HCT116 (cell line): ENCODE data around the gene SPRR2E. TPM values are rescaled to one million over a fixed set of nuclear protein-coding genes. Genes with fewer than 3 reads are reported as not detected.

Experiments used
- ATAC-seq: fragments of 200-7000 bp; cut with Tn5 transposase; 2 replicates; pipeline ENCODE4 v1.9.1; 2020; ENCODE audit warnings: mild to moderate bottlenecking, moderate library complexity
- BruUV-seq: library from RNA; stranded (reverse); fragments of 400-500 nt; replicated peaks from 2 replicates; lab custom pipeline; 2021; lab: Mats Ljungman, UMichigan
- CTCF ChIA-PET: fragments of 300-600 bp; sonication (Branson Sonifier 250); formaldehyde crosslinking; loops from one replicate; lab custom pipeline; 2021; ENCODE audit warnings: antibody characterized with exemption; lab: Charles Lee
- POLR2A ChIA-PET: fragments of 300-600, 350-600 bp; sonication (Branson Sonifier 250); formaldehyde crosslinking; loops from one replicate; lab custom pipeline; 2021; ENCODE audit warnings: antibody characterized with exemption; lab: Charles Lee
- RAD21 ChIA-PET, 2 experiments: fragments of 300-600 bp; sonication (Branson Sonifier 250); formaldehyde crosslinking; loops; one replicate each; lab custom pipeline; 2023; ENCODE audit warnings: low total read pairs in 2 of 2; ENCODE audit not compliant: uncharacterized antibody in 2 of 2, unreplicated experiment in 2 of 2, low non-redundant PET in 1 of 2; lab: Charles Lee
- DNase-seq: peaks from one replicate; pipeline ENCODE4 v3.0.0-alpha.2; 2010; ENCODE audit warnings: low read depth, low spot score
- H2AFZ ChIP-seq: fragments of 200-600 bp; shearing (Covaris generic), sonication (generic); 2 replicates; pipeline ENCODE4 v1.6.1; 2017; ENCODE audit warnings: low read depth, mixed run types, mixed read lengths, antibody characterized with exemption, low read length; ENCODE audit not compliant: poor library complexity, severe bottlenecking
- H3K27ac ChIP-seq: 2 replicates; pipeline ENCODE4 v1.5.1; 2012; ENCODE audit warnings: low read depth, low read length
- H3K27me3 ChIP-seq: fragments of 200-600 bp; sonication (generic); 2 replicates; pipeline ENCODE4 v1.6.1; 2016; ENCODE audit warnings: mixed run types, low read length, mixed read lengths; ENCODE audit not compliant: insufficient read depth
- H3K36me3 ChIP-seq, 2 experiments: fragments of 200-500 bp in 1 of 2; fragments of 200-600 bp in 1 of 2; sonication (Bioruptor generic) in 1 of 2; sonication (generic) in 1 of 2; 2 replicates each; pipeline versions ENCODE4 v1.5.1 to v1.6.1; 2014 to 2016; ENCODE audit warnings: low read length in 2 of 2, inconsistent platforms in 1 of 2, mixed read lengths in 1 of 2, mixed run types in 1 of 2; ENCODE audit not compliant: insufficient read depth in 2 of 2, control insufficient read depth in 1 of 2
- H3K4me1 ChIP-seq, 2 experiments: fragments of 200-600 bp in 1 of 2; sonication (generic) in 1 of 2; 2 replicates each; pipeline versions ENCODE4 v1.5.1 to v1.6.1; 2012 to 2017; ENCODE audit warnings: low read length in 2 of 2, inconsistent platforms in 1 of 2, mild to moderate bottlenecking in 1 of 2, mixed read lengths in 1 of 2, mixed run types in 1 of 2, moderate library complexity in 1 of 2; ENCODE audit not compliant: insufficient read depth in 2 of 2, control insufficient read depth in 1 of 2
- H3K4me2 ChIP-seq: fragments of 200-600 bp; sonication (generic); 2 replicates; pipeline ENCODE4 v1.6.1; 2017; ENCODE audit warnings: mixed run types, low read length, mixed read lengths
- H3K4me3 ChIP-seq, 2 experiments: fragments of 200-600 bp in 1 of 2; sonication (generic) in 1 of 2; replicated peaks in 1 of 2; 2 replicates each; pipeline ENCODE4 v1.5.1; 2011 to 2016; ENCODE audit warnings: low read length in 2 of 2, control low read depth in 1 of 2, low read depth in 1 of 2, mild to moderate bottlenecking in 1 of 2, mixed read lengths in 1 of 2, mixed run types in 1 of 2
- H3K79me2 ChIP-seq: fragments of 200-600 bp; sonication (generic); 2 replicates; pipeline ENCODE4 v1.6.1; 2017; ENCODE audit warnings: mild to moderate bottlenecking, mixed run types, low read length, moderate library complexity, mixed read lengths; ENCODE audit not compliant: insufficient read depth
- H3K9ac ChIP-seq: fragments of 200-600 bp; sonication (generic); 2 replicates; pipeline ENCODE4 v1.6.1; 2016; ENCODE audit warnings: low read length, mixed read lengths
- H3K9me2 ChIP-seq: fragments of 200-600 bp; sonication (generic), shearing (Covaris generic); 2 replicates; pipeline ENCODE4 v1.6.1; 2017; ENCODE audit warnings: mixed run types, mild to moderate bottlenecking, moderate library complexity; ENCODE audit not compliant: insufficient read depth
- H3K9me3 ChIP-seq, 2 experiments: fragments of 200-500 bp in 1 of 2; fragments of 200-600 bp in 1 of 2; sonication (Bioruptor generic) in 1 of 2; sonication (generic) in 1 of 2; 2 replicates each; pipeline ENCODE4 v1.6.1; 2014 to 2017; ENCODE audit warnings: low read length in 2 of 2, mixed read lengths in 2 of 2, inconsistent platforms in 1 of 2, low read depth in 1 of 2, mild to moderate bottlenecking in 1 of 2, mixed run types in 1 of 2, moderate library complexity in 1 of 2; ENCODE audit not compliant: control insufficient read depth in 1 of 2, insufficient read depth in 1 of 2
- H4K20me1 ChIP-seq: fragments of 200-600 bp; sonication (generic), shearing (Covaris generic); 2 replicates; pipeline ENCODE4 v1.6.1; 2017; ENCODE audit warnings: mixed run types, mild to moderate bottlenecking, moderate library complexity; ENCODE audit not compliant: insufficient read depth
- ATF3 ChIP-seq: IDR thresholded peaks from 2 replicates; pipeline ENCODE4 v1.6.1; 2012
- CBX3 ChIP-seq: IDR thresholded peaks from 2 replicates; pipeline ENCODE4 v1.6.1; 2012; ENCODE audit warnings: low read depth
- ELF1 ChIP-seq: IDR thresholded peaks from 2 replicates; pipeline ENCODE4 v1.6.1; 2012; ENCODE audit warnings: low read depth, borderline replicate concordance
- EZH2phosphoT487 ChIP-seq: fragments of 200-600 bp; IDR thresholded peaks from 2 replicates; pipeline ENCODE4 v1.6.1; 2018; ENCODE audit warnings: antibody characterized with exemption, borderline replicate concordance
- FOSL1 ChIP-seq: IDR thresholded peaks from 2 replicates; pipeline ENCODE4 v1.6.1; 2012; ENCODE audit warnings: low read depth
- MAX ChIP-seq: IDR thresholded peaks from 2 replicates; pipeline ENCODE4 v1.6.1; 2012
- POLR2A ChIP-seq: IDR thresholded peaks from 2 replicates; pipeline ENCODE4 v1.7.0; 2011; ENCODE audit warnings: borderline replicate concordance; ENCODE audit not compliant: insufficient read depth, insufficient read length; ENCODE audit errors: extremely low read depth
- POLR2AphosphoS5 ChIP-seq: IDR thresholded peaks from 2 replicates; pipeline ENCODE4 v1.6.1; 2011; ENCODE audit warnings: mild to moderate bottlenecking, low read depth, low read length, moderate library complexity
- REST ChIP-seq: IDR thresholded peaks from 2 replicates; pipeline ENCODE4 v1.6.1; 2012; ENCODE audit warnings: low read depth
- SIN3A ChIP-seq: IDR thresholded peaks from 2 replicates; pipeline ENCODE4 v1.6.1; 2012; ENCODE audit warnings: low read depth
- SRF ChIP-seq: IDR thresholded peaks from 2 replicates; pipeline ENCODE4 v1.6.1; 2012; ENCODE audit warnings: low read depth
- YY1 ChIP-seq: IDR thresholded peaks from 2 replicates; pipeline ENCODE4 v1.6.1; 2011; ENCODE audit warnings: low read length, low read depth, moderate library complexity, mild to moderate bottlenecking; ENCODE audit not compliant: insufficient replicate concordance; ENCODE audit errors: extremely low read depth
- ZFX ChIP-seq: fragments of 450-650 bp; IDR thresholded peaks from 2 replicates; pipeline ENCODE4 v1.6.1; 2017
- ZNF274 ChIP-seq: fragments of 200-500 bp; sonication (Bioruptor generic); IDR thresholded peaks from 2 replicates; pipeline ENCODE4 v1.6.1; 2014; ENCODE audit warnings: mild to moderate bottlenecking, low read depth, low read length, inconsistent platforms
- intact Hi-C: fragments of 100-400 bp; cut with micrococcal nuclease; formaldehyde crosslinking; loops from 2 replicates; pipeline ENCODE4 v1.10.0; 2022
- total RNA-seq: library from RNA; stranded (reverse); gene quantifications from one replicate; pipeline ENCODE4 v1.2.1, GENCODE V29; 2021; ENCODE audit not compliant: unreplicated experiment

Gene SPRR2E
- total RNA-seq, 1 experiment from 2014 or later = not detected

- H3K27me3 ChIP-seq = peaks cover 10% of the 10 kb centered on the region
- no peaks in the 10 kb centered on the region for H3K36me3 ChIP-seq
- TF ChIP-seq EZH2phosphoT487 = no peak
- TF ChIP-seq, all 23 proteins: peak for 0
- intact Hi-C loops = no loop called here
- DNase-seq = no peak
- BruUV-seq = no TSS peak
- Histone ChIP-seq H3K27ac (no peak overlapping the region), H3K4me2 (no peak overlapping the region), H3K4me3 (no peak overlapping the region), H3K79me2 (no peaks in the 10 kb centered on the region), H3K9me3 (no peaks in the 10 kb centered on the region; a peak in 1 of 4 replicates), H2AFZ (no peak overlapping the region), H4K20me1 (no peaks in the 10 kb centered on the region), H3K9me2 (no peaks in the 10 kb centered on the region), H3K9ac (no peak overlapping the region), H3K4me1 (no peaks in the 10 kb centered on the region)
- ATAC-seq = no peak
- ChIA-PET CTCF (no interaction called here), RAD21 (no interaction called here), POLR2A (no interaction called here)
These were observed 12.6 kb downstream of the SPRR2E start for GRCh38 chr1:153081736-153082135.

DNA sequence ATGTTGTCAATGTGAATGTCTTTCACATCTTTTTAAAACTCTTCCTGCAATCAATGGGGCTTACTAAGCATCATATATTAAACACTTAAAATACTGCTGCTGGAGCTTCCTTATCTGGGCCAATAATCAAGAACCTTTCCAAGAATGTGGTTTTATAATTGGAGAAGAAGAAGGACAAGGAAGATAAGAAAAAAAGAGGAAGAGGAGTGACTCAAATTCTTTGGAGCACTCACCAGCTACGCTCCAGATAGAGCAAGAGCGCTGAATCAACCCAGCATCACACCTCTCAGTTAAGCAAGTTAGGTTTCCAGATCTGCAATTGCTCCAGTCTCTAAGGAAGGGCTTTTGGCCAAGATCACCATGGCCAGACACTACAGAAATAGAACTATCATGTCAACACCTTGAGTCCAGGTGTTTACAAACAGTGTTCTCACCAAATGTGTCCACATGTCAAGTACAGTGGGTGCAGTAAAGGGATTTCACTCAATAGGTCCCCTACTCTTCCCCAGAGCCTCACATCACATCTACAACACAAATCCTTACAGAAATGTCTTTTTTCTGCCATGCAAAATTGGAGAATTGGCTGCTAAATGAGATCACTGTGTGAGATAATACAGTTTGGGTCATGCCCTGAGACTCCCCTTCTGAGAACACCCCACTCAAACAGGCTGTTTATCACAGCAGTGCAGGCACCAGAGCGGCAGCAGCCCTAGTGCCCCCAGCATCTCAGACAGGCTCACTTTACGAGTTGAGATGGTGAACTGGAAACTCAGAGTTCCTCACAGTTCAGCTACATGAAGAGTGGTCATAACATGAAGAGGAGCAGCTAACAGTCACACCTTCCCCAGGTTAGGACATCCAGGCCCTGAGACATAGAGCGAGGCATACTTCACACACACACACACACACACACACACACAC is 21.3 kb downstream of the SPRR2E start:
- Histone ChIP-seq H3K79me2 (no peaks in the 10 kb centered on the region), H3K27ac (no peak overlapping the region), H3K9me3 (no peaks in the 10 kb centered on the region), H3K9ac (no peak overlapping the region), H4K20me1 (no peaks in the 10 kb centered on the region), H3K4me2 (no peak overlapping the region), H3K4me3 (no peak overlapping the region), H3K9me2 (no peaks in the 10 kb centered on the region), H3K4me1 (no peaks in the 10 kb centered on the region), H2AFZ (no peak overlapping the region), H3K36me3 (no peaks in the 10 kb centered on the region), H3K27me3 (peaks cover 13% of the 10 kb centered on the region)
- RAD21 ChIA-PET = no interaction called here
- POLR2A ChIA-PET = no interaction called here
- no TSS peak for BruUV-seq
- no peak for DNase-seq
- ATAC-seq = no peak
- TF ChIP-seq CBX3 (no peak), EZH2phosphoT487 (no peak), ELF1 (no peak), MAX (no peak), ZFX (no peak), YY1 (no peak), REST (no peak), SRF (no peak), FOSL1 (no peak), ATF3 (no peak), ZNF274 (no peak), POLR2A (no peak), SIN3A (no peak), POLR2AphosphoS5 (no peak)
- intact Hi-C loops = loop anchor here (1.0 kb wide), 1 partner anchor 20 kb away; no protein-coding TSS in a partner anchor
- CTCF ChIA-PET = no interaction called here
